GM12878 (cell line): ENCODE results near the gene MAPK13.

ENCODE experiments used
- BHLHE40 ChIP-seq, 2 experiments: fragments of 450-650 bp in 1 of 2; IDR thresholded peaks; 2 replicates each; pipeline ENCODE4 v1.6.1; 2011 to 2017; ENCODE audit warnings: low read depth in 2 of 2, borderline replicate concordance in 1 of 2, improper control_type of control experiment in 1 of 2, low read length in 1 of 2, mild to moderate bottlenecking in 1 of 2
- CEBPB ChIP-seq, 2 experiments: fragments of 150-350 bp in 1 of 2; IDR thresholded peaks; 2 replicates each; pipeline ENCODE4 v1.6.1; 2012 to 2014; ENCODE audit warnings: low read depth in 2 of 2, low read length in 2 of 2, borderline replicate concordance in 1 of 2, inconsistent platforms in 1 of 2
- CTCF ChIP-seq, 3 experiments: IDR thresholded peaks in 2 of 3; conservative IDR thresholded peaks in 1 of 3; 2 replicates each; pipeline ENCODE4 v1.5.1; 2011; ENCODE audit warnings: low read depth in 3 of 3, low read length in 3 of 3, mild to moderate bottlenecking in 3 of 3, control low read depth in 2 of 3, moderate library complexity in 2 of 3, inconsistent platforms in 1 of 3, mixed read lengths in 1 of 3; ENCODE audit not compliant: control insufficient read depth in 2 of 3, insufficient read depth in 1 of 3; ENCODE audit errors: extremely low read depth in 1 of 3
- EZH2 ChIP-seq: IDR thresholded peaks from 2 replicates; pipeline ENCODE4 v1.6.1; 2012; ENCODE audit warnings: low read depth, mild to moderate bottlenecking, control low read depth, inconsistent platforms, low read length, borderline replicate concordance; ENCODE audit not compliant: control insufficient read depth
- PAX5 ChIP-seq: IDR thresholded peaks from 2 replicates; pipeline ENCODE4 v1.6.1; 2011; ENCODE audit warnings: low read depth, low read length, borderline replicate concordance
- POLR2A ChIP-seq: IDR thresholded peaks from 2 replicates; pipeline ENCODE4 v1.6.1; 2011; ENCODE audit warnings: low read depth, mild to moderate bottlenecking, low read length
- RELA ChIP-seq: fragments of 450-650 bp; IDR thresholded peaks from 2 replicates; pipeline ENCODE4 v1.8.0; 2014; ENCODE audit warnings: borderline replicate concordance; ENCODE audit not compliant: partially characterized antibody
- SMAD1 ChIP-seq: fragments of 450-650 bp; IDR thresholded peaks from 2 replicates; pipeline ENCODE4 v1.6.1; 2018; ENCODE audit warnings: mild to moderate bottlenecking, low read depth; ENCODE audit not compliant: partially characterized antibody
- SMC3 ChIP-seq: IDR thresholded peaks from 2 replicates; pipeline ENCODE4 v1.6.1; 2011; ENCODE audit warnings: low read length, improper control_type of control experiment, borderline replicate concordance
- TARDBP ChIP-seq: IDR thresholded peaks from 2 replicates; pipeline ENCODE4 v1.6.1; 2016; ENCODE audit warnings: borderline replicate concordance
- TF ChIP-seq, protein P1 (sequence below): fragments of 450-650 bp; IDR thresholded peaks from 2 replicates; pipeline ENCODE4 v1.6.1; 2017; ENCODE audit warnings: low read depth, mild to moderate bottlenecking, moderate library complexity

- no peak for TF ChIP-seq POLR2A
- no peak for TF ChIP-seq TARDBP
- no peak for TF ChIP-seq CTCF (IDR thresholded peaks at IDR 0.05 in 2 of 3, conservative IDR thresholded peaks at IDR 0.05 in 1 of 3; ENCODE audit: control insufficient read depth in 2 of 3, extremely low read depth in 1 of 3, insufficient read depth in 1 of 3, low read depth in 3 of 3, low read length in 3 of 3)
- no peak for TF ChIP-seq RELA
- TF ChIP-seq PAX5 = no peak
- no peak for TF ChIP-seq CEBPB (IDR thresholded peaks at IDR 0.05; ENCODE audit: borderline replicate concordance in 1 of 2, low read depth in 2 of 2, low read length in 2 of 2)
- no peak for TF ChIP-seq SMAD1
- no peak for TF ChIP-seq EZH2
- no peak for TF ChIP-seq SMC3
- TF ChIP-seq, protein P1, sequence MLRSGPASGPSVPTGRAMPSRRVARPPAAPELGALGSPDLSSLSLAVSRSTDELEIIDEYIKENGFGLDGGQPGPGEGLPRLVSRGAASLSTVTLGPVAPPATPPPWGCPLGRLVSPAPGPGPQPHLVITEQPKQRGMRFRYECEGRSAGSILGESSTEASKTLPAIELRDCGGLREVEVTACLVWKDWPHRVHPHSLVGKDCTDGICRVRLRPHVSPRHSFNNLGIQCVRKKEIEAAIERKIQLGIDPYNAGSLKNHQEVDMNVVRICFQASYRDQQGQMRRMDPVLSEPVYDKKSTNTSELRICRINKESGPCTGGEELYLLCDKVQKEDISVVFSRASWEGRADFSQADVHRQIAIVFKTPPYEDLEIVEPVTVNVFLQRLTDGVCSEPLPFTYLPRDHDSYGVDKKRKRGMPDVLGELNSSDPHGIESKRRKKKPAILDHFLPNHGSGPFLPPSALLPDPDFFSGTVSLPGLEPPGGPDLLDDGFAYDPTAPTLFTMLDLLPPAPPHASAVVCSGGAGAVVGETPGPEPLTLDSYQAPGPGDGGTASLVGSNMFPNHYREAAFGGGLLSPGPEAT = no peak
- no peak for TF ChIP-seq BHLHE40 (IDR thresholded peaks at IDR 0.05; ENCODE audit: borderline replicate concordance in 1 of 2, low read depth in 2 of 2, low read length in 1 of 2)
Observed at GRCh38 chr6:36171573-36171972, 41.3 kb downstream of the MAPK13 start.
